K562 (cell line): ENCODE data around the gene TMEM192. TPM values are rescaled to one million over a fixed set of nuclear protein-coding genes. Genes with fewer than 3 reads are reported as not detected.

Experiments used
- ATAC-seq: fragments of 200-7000 bp; cut with Tn5 transposase; 3 replicates; pipeline ENCODE4 v1.9.1; 2020; ENCODE audit warnings: moderate library complexity
- BruUV-seq: library from RNA; stranded (reverse); fragments of 400-500 nt; replicated peaks from 2 replicates; lab custom pipeline; 2021; lab: Mats Ljungman, UMichigan
- CTCF ChIA-PET: fragments of 300-600 bp; formaldehyde crosslinking; extraction: SDS; loops from one replicate; lab custom pipeline; 2021; ENCODE audit warnings: low intra/inter-chr PET ratio; lab: Yijun Ruan, JAX
- POLR2A ChIA-PET: fragments of 300-600, 350-650 bp; sonication (Branson Sonifier 250); formaldehyde crosslinking; extraction: SDS; loops from one replicate; lab custom pipeline; 2021; ENCODE audit warnings: antibody characterized with exemption, inconsistent platforms; lab: Yijun Ruan, JAX
- DNase-seq, 4 experiments: peaks; one replicate each; pipeline versions ENCODE4 v3.0.0 to v3.0.0-alpha.2; 2011 to 2018; ENCODE audit warnings: low spot score in 3 of 4, mixed read lengths in 3 of 4; ENCODE audit errors: extremely low read depth in 1 of 4
- FAIRE-seq: peaks from 2 replicates; lab custom pipeline; 2011; peaks lifted over from hg19 to GRCh38; lab: Jason Lieb, UNC
- H2AFZ ChIP-seq: 2 replicates; pipeline ENCODE4 v1.6.0; 2011; ENCODE audit warnings: low read depth, low read length, control low read depth, inconsistent platforms
- H3K27ac ChIP-seq: fragments of 200-600 bp; 3 replicates; pipeline ENCODE4 v1.8.0; 2011; ENCODE audit warnings: low read depth, mild to moderate bottlenecking, control low read depth, inconsistent platforms, low read length, moderate library complexity, mixed read lengths; ENCODE audit errors: extremely low read depth
- H3K27me3 ChIP-seq, 2 experiments: fragments of 300-600 bp in 1 of 2; 2 replicates in 1 of 2; 3 replicates in 1 of 2; pipeline versions ENCODE4 v1.6.0 to v1.8.0; 2011; ENCODE audit warnings: inconsistent platforms in 2 of 2, low read length in 2 of 2, mild to moderate bottlenecking in 1 of 2, mixed read lengths in 1 of 2, moderate library complexity in 1 of 2; ENCODE audit not compliant: control insufficient read depth in 2 of 2, insufficient read depth in 2 of 2
- H3K36me3 ChIP-seq: fragments of 300-600 bp; 3 replicates; pipeline ENCODE4 v1.8.0; 2011; ENCODE audit warnings: mild to moderate bottlenecking, low read length, inconsistent platforms; ENCODE audit not compliant: control insufficient read depth, insufficient read depth
- H3K4me1 ChIP-seq, 2 experiments: fragments of 200-600 bp in 1 of 2; replicated peaks in 1 of 2; 2 replicates in 1 of 2; 3 replicates in 1 of 2; pipeline versions ENCODE4 v1.5.1 to v1.8.0; 2011; ENCODE audit warnings: inconsistent platforms in 2 of 2, low read length in 2 of 2, mild to moderate bottlenecking in 1 of 2, mixed read lengths in 1 of 2, moderate library complexity in 1 of 2; ENCODE audit not compliant: control insufficient read depth in 2 of 2, insufficient read depth in 2 of 2
- H3K4me2 ChIP-seq: 2 replicates; pipeline ENCODE4 v1.6.1; 2011; ENCODE audit warnings: low read length, control low read depth, inconsistent platforms, mixed read lengths; ENCODE audit not compliant: insufficient read depth
- H3K4me3 ChIP-seq: fragments of 200-600 bp; sonication (generic), shearing (Covaris generic); 2 replicates; pipeline ENCODE4 v1.5.1; 2016; ENCODE audit warnings: control low read depth, inconsistent platforms
- H3K79me2 ChIP-seq: fragments of 200-600 bp; 3 replicates; pipeline ENCODE4 v1.8.0; 2011; ENCODE audit warnings: low read length, inconsistent platforms; ENCODE audit not compliant: control insufficient read depth, insufficient read depth
- H3K9ac ChIP-seq, 2 experiments: 2 replicates each; pipeline versions ENCODE4 v1.6.0 to v1.6.1; 2011; ENCODE audit warnings: low read depth in 2 of 2, low read length in 2 of 2, control low read depth in 1 of 2, inconsistent platforms in 1 of 2, mild to moderate bottlenecking in 1 of 2, mixed read lengths in 1 of 2; ENCODE audit not compliant: insufficient read depth in 1 of 2
- H3K9me1 ChIP-seq: one replicate; pipeline ENCODE4 v1.6.0; 2011; ENCODE audit warnings: inconsistent platforms, mild to moderate bottlenecking, low read length, moderate library complexity; ENCODE audit not compliant: control insufficient read depth, insufficient read depth
- H3K9me3 ChIP-seq: replicated peaks from 2 replicates; pipeline ENCODE4 v1.5.1; 2011; ENCODE audit warnings: low read depth, low read length, inconsistent platforms; ENCODE audit not compliant: control insufficient read depth, insufficient read depth
- H4K20me1 ChIP-seq: replicated peaks from 2 replicates; pipeline ENCODE4 v1.6.1; 2011; ENCODE audit warnings: low read length, inconsistent platforms, mixed read lengths; ENCODE audit not compliant: control insufficient read depth, insufficient read depth
- BHLHE40 ChIP-seq: IDR thresholded peaks from 2 replicates; pipeline ENCODE4 v1.6.1; 2011; ENCODE audit warnings: low read length, improper control_type of control experiment
- CHD2 ChIP-seq: IDR thresholded peaks from 2 replicates; pipeline ENCODE4 v1.6.1; 2011; ENCODE audit warnings: low read depth, low read length
- CTBP1 ChIP-seq: fragments of 450-650 bp; IDR thresholded peaks from 2 replicates; pipeline ENCODE4 v1.6.1; 2016; ENCODE audit warnings: borderline replicate concordance
- ELK3 ChIP-seq: fragments of 450-650 bp; formaldehyde crosslinking; IDR thresholded peaks from 2 replicates; pipeline ENCODE4 v1.4.0; 2020; ENCODE audit warnings: mild to moderate bottlenecking
- FOXA1 ChIP-seq: fragments of 450-650 bp; IDR thresholded peaks from 2 replicates; pipeline ENCODE4 v1.6.1; 2016; ENCODE audit warnings: mild to moderate bottlenecking, borderline replicate concordance
- FOXO4 ChIP-seq: fragments of 450-650 bp; formaldehyde crosslinking; IDR thresholded peaks from 2 replicates; pipeline ENCODE4 v1.4.0; 2020; ENCODE audit warnings: mild to moderate bottlenecking, moderate library complexity
- KLF13 ChIP-seq: fragments of 450-650 bp; IDR thresholded peaks from 2 replicates; pipeline ENCODE4 v1.6.1; 2016; ENCODE audit warnings: missing genetic modification characterization, low read depth, mild to moderate bottlenecking, missing compliant biosample characterization, moderate library complexity, borderline replicate concordance
- MBD2 ChIP-seq: sonication (generic); IDR thresholded peaks from 2 replicates; pipeline ENCODE4 v1.6.1; 2016; ENCODE audit warnings: low read depth, borderline replicate concordance
- NEUROD1 ChIP-seq: fragments of 150-350 bp; IDR thresholded peaks from 2 replicates; pipeline ENCODE4 v1.6.1; 2014; ENCODE audit warnings: borderline replicate concordance, low read length, low read depth; ENCODE audit not compliant: partially characterized antibody
- POLR2AphosphoS2 ChIP-seq: IDR thresholded peaks from 2 replicates; pipeline ENCODE4 v1.6.1; 2012; ENCODE audit warnings: low read length, improper control_type of control experiment
- SETDB1 ChIP-seq: IDR thresholded peaks from one replicate; pipeline ENCODE4 v1.6.1; 2012; ENCODE audit warnings: low read length, control low read depth, inconsistent platforms
- SREBF2 ChIP-seq: sonication (generic); formaldehyde crosslinking; IDR thresholded peaks from 2 replicates; pipeline ENCODE4 v1.4.0; 2020; ENCODE audit warnings: mild to moderate bottlenecking, missing genetic modification reagents
- ZFP30 ChIP-seq: fragments of 250-450 bp; sonication (Bioruptor Pico); IDR thresholded peaks from 2 replicates; pipeline ENCODE4 v1.8.0; 2022; ENCODE audit warnings: moderate library complexity, mild to moderate bottlenecking, inconsistent platforms, borderline replicate concordance
- ZNF445 ChIP-seq: fragments of 250-450 bp; sonication (Bioruptor Pico); IDR thresholded peaks from 2 replicates; pipeline ENCODE4 v1.4.0; 2020; ENCODE audit warnings: low read depth, mild to moderate bottlenecking, moderate library complexity
- WGBS: fragments of 100-300 bp; shearing (Covaris generic); methylation state at CpG from one replicate; pipeline ENCODE4 v1.1.6; 2016; ENCODE audit warnings: low coverage, mixed read lengths; ENCODE audit not compliant: insufficient coverage; ENCODE audit errors: missing lambda C conversion rate; 5-methylcytosine and 5-hydroxymethylcytosine counted together
- in situ Hi-C: fragments of 300-500 bp; cut with MboI; formaldehyde crosslinking; loops from 4 replicates; pipeline ENCODE4 v1.15.0; 2018; ENCODE audit warnings: inconsistent platforms, mixed read lengths
- intact Hi-C: fragments of 100-400 bp; cut with micrococcal nuclease; formaldehyde crosslinking; loops from 2 replicates; pipeline ENCODE4 v1.14.2; 2022
- polyA plus RNA-seq, 8 experiments: library from polyadenylated mRNA; depleted of rRNA in 4 of 8; stranded (reverse) in 5 of 8; unstranded in 3 of 8; fragments of >200 nt; fragmentation: Nextera tagmentation in 2 of 8; fragmentation: Illumina TruSeq in 1 of 8; extraction: Ambion mirVana in 2 of 8; extraction: Trizol in 1 of 8; gene quantifications; 2 replicates each; pipeline versions ENCODE4 v1.2.1 to v1.2.3, GENCODE V29; 2011 to 2014; ENCODE audit warnings: inconsistent platforms in 1 of 8, missing spikeins in 1 of 8
- total RNA-seq, 7 experiments: library from RNA; depleted of rRNA in 6 of 7; stranded (reverse); fragments of >200 nt in 6 of 7; fragmentation: Illumina TruSeq in 2 of 7; extraction: Trizol in 2 of 7; gene quantifications; 2 replicates each; pipeline versions ENCODE4 v1.2.1 to v1.2.3, GENCODE V29; 2011 to 2021; ENCODE audit warnings: low replicate concordance in 1 of 7

Gene TMEM192
- total and polyA plus RNA-seq, 9 of the 15 experiments (the other 6 are each of a cell fraction or from before 2014, with no cell fraction given) = 4.4 to 28.5 (median 13.3) TPM

GRCh38 chr4:165136529-165136928, 23.9 kb upstream of the TMEM192 start:
- Histone ChIP-seq H3K9ac (no peak overlapping the region), H3K9me3 (no peaks in the 10 kb centered on the region), H3K4me1 (no peaks in the 10 kb centered on the region), H4K20me1 (no peaks in the 10 kb centered on the region), H3K9me1 (no peaks in the 10 kb centered on the region), H2AFZ (no peak overlapping the region), H3K27me3 (peaks cover 0 to 9% of the 10 kb centered on the region in 2 experiments; a peak in 2 of 5 replicates), H3K4me2 (no peak overlapping the region), H3K27ac (no peak overlapping the region), H3K4me3 (no peak overlapping the region), H3K79me2 (no peaks in the 10 kb centered on the region), H3K36me3 (no peaks in the 10 kb centered on the region)
- DNase-seq (no peak), ATAC-seq (no peak), FAIRE-seq (no peak)
- CTCF ChIA-PET = no interaction called here
- TF ChIP-seq ELK3 (CRISPR knock-in tag) (no peak), CTBP1 (no peak), SETDB1 (no peak), ZNF445 (CRISPR knock-in tag) (no peak), FOXO4 (CRISPR knock-in tag) (no peak), ZFP30 (CRISPR knock-in tag) (no peak), SREBF2 (CRISPR knock-in tag) (no peak), KLF13 (no peak), POLR2AphosphoS2 (no peak), FOXA1 (no peak), CHD2 (no peak), BHLHE40 (no peak), MBD2 (no peak), NEUROD1 (no peak)
- in situ Hi-C loops = loop anchor here (25.0 kb wide), 1 partner anchor 951 kb away; no protein-coding TSS in a partner anchor
- POLR2A ChIA-PET = no interaction called here
- WGBS = 0% methylated on average over 4 of the region's 4 CpGs
- BruUV-seq = no TSS peak
- intact Hi-C loops = no loop called here
